Mesenchymal stem cell (in vitro differentiated cells and primary cell): ENCODE data around the gene NGEF.
A peak's percentile ranks its signal among the peaks of the same experiment; 100 is the strongest.

Experiments
- DNase-seq: peaks from one replicate; pipeline ENCODE4 v3.0.0-alpha.2; 2013
- H2AFZ ChIP-seq: one replicate; pipeline ENCODE4 v1.6.1; 2013; ENCODE audit warnings: low read depth, mild to moderate bottlenecking, control low read depth, inconsistent platforms, low read length, moderate library complexity
- H2AK5ac ChIP-seq: 2 replicates; pipeline ENCODE4 v1.6.1; 2013; ENCODE audit warnings: low read length, moderate library complexity, mild to moderate bottlenecking, inconsistent platforms; ENCODE audit not compliant: severe bottlenecking
- H2BK120ac ChIP-seq: one replicate; pipeline ENCODE4 v1.6.1; 2013; ENCODE audit warnings: low read depth, mild to moderate bottlenecking, inconsistent platforms, low read length, moderate library complexity
- H2BK12ac ChIP-seq, 2 experiments: one replicate each; pipeline ENCODE4 v1.6.1; 2013; ENCODE audit warnings: inconsistent platforms in 2 of 2, low read length in 2 of 2, mild to moderate bottlenecking in 2 of 2, moderate library complexity in 2 of 2, control low read depth in 1 of 2
- H2BK15ac ChIP-seq: one replicate; pipeline ENCODE4 v1.6.1; 2013; ENCODE audit warnings: mild to moderate bottlenecking, low read depth, inconsistent platforms; ENCODE audit not compliant: poor library complexity, severe bottlenecking
- H2BK5ac ChIP-seq: 2 replicates; pipeline ENCODE4 v1.6.1; 2013; ENCODE audit warnings: low read depth, mild to moderate bottlenecking, low read length, control low read depth, inconsistent platforms; ENCODE audit not compliant: poor library complexity, severe bottlenecking
- H3K14ac ChIP-seq, 2 experiments: one replicate each; pipeline ENCODE4 v1.6.1; 2013; ENCODE audit warnings: inconsistent platforms in 2 of 2, low read length in 2 of 2, control low read depth in 1 of 2, mild to moderate bottlenecking in 1 of 2, moderate library complexity in 1 of 2
- H3K18ac ChIP-seq, 2 experiments: one replicate each; pipeline ENCODE4 v1.6.1; 2013; ENCODE audit warnings: inconsistent platforms in 2 of 2, low read length in 2 of 2, control low read depth in 1 of 2, low read depth in 1 of 2, mild to moderate bottlenecking in 1 of 2
- H3K23ac ChIP-seq, 2 experiments: one replicate each; pipeline ENCODE4 v1.6.1; 2013; ENCODE audit warnings: inconsistent platforms in 2 of 2, low read length in 2 of 2, mild to moderate bottlenecking in 2 of 2, moderate library complexity in 2 of 2, control low read depth in 1 of 2
- H3K27ac ChIP-seq: 2 replicates; pipeline ENCODE4 v1.5.1; 2013; ENCODE audit warnings: mild to moderate bottlenecking, moderate library complexity, low read length, control low read depth, inconsistent platforms; ENCODE audit not compliant: poor library complexity, severe bottlenecking
- H3K27me3 ChIP-seq, 2 experiments: 2 replicates each; pipeline versions ENCODE4 v1.6.1 to v1.7.0; 2013; ENCODE audit warnings: low read length in 2 of 2, mild to moderate bottlenecking in 2 of 2, moderate library complexity in 2 of 2, control low read depth in 1 of 2, inconsistent platforms in 1 of 2; ENCODE audit not compliant: control insufficient read depth in 1 of 2, insufficient read depth in 1 of 2
- H3K36me3 ChIP-seq, 2 experiments: 2 replicates each; pipeline versions ENCODE4 v1.6.1 to v1.7.0; 2013; ENCODE audit warnings: low read length in 2 of 2, control low read depth in 1 of 2, inconsistent platforms in 1 of 2, low read depth in 1 of 2, mild to moderate bottlenecking in 1 of 2; ENCODE audit not compliant: insufficient read depth in 2 of 2, control insufficient read depth in 1 of 2
- H3K4ac ChIP-seq, 2 experiments: one replicate each; pipeline ENCODE4 v1.6.1; 2013; ENCODE audit warnings: inconsistent platforms in 2 of 2, low read length in 2 of 2, mild to moderate bottlenecking in 2 of 2, moderate library complexity in 2 of 2, control low read depth in 1 of 2, low read depth in 1 of 2
- H3K4me1 ChIP-seq: 2 replicates; pipeline ENCODE4 v1.6.1; 2013; ENCODE audit warnings: low read depth, low read length, control low read depth; ENCODE audit not compliant: control insufficient read depth, insufficient read depth
- H3K4me2 ChIP-seq: 2 replicates; pipeline ENCODE4 v1.6.1; 2013; ENCODE audit warnings: low read length, mild to moderate bottlenecking, inconsistent platforms; ENCODE audit not compliant: poor library complexity, severe bottlenecking
- H3K4me3 ChIP-seq, 2 experiments: 2 replicates each; pipeline versions ENCODE4 v1.5.1 to v1.7.0; 2013; ENCODE audit warnings: low read length in 2 of 2, mild to moderate bottlenecking in 2 of 2, control low read depth in 1 of 2, low read depth in 1 of 2; ENCODE audit not compliant: insufficient read depth in 1 of 2
- H3K79me1 ChIP-seq: replicated peaks from 2 replicates; pipeline ENCODE4 v1.6.1; 2013; ENCODE audit warnings: mild to moderate bottlenecking, control low read depth, low read length, inconsistent platforms; ENCODE audit not compliant: poor library complexity, severe bottlenecking
- H3K9ac ChIP-seq: 2 replicates; pipeline ENCODE4 v1.7.0; 2013; ENCODE audit warnings: mild to moderate bottlenecking, low read length, moderate library complexity
- H3K9me3 ChIP-seq: 2 replicates; pipeline ENCODE4 v1.7.0; 2013; ENCODE audit warnings: mild to moderate bottlenecking, low read length; ENCODE audit not compliant: control insufficient read depth
- H4K8ac ChIP-seq: one replicate; pipeline ENCODE4 v1.6.1; 2013; ENCODE audit warnings: inconsistent platforms, mild to moderate bottlenecking, low read length, moderate library complexity
- H4K91ac ChIP-seq: one replicate; pipeline ENCODE4 v1.6.1; 2013; ENCODE audit warnings: mild to moderate bottlenecking, low read length, inconsistent platforms
- WGBS: methylation state at CpG from one replicate; pipeline ENCODE4 v1.1.7; 2013; ENCODE audit warnings: mixed read lengths; 5-methylcytosine and 5-hydroxymethylcytosine counted together

Gene NGEF

GRCh38 chr2:232861353-232861752 is 151.7 kb downstream of the NGEF start:
- H2BK12ac ChIP-seq = no peak overlapping the region
- no peak overlapping the region for H2AFZ ChIP-seq
- H2BK5ac ChIP-seq = no peak overlapping the region
- no peak overlapping the region for H3K4me2 ChIP-seq
- no peak overlapping the region for H3K4me3 ChIP-seq
- H3K36me3 ChIP-seq = peaks cover 27 to 65% of the 10 kb centered on the region in 2 experiments
- H2BK120ac ChIP-seq = no peak overlapping the region
- no peak overlapping the region for H2BK15ac ChIP-seq
- H3K23ac ChIP-seq = no peak overlapping the region
- peaks cover 20% of the 10 kb centered on the region for H3K79me1 ChIP-seq
- no peaks in the 10 kb centered on the region for H3K9me3 ChIP-seq
- no peak overlapping the region for H3K27ac ChIP-seq
- H3K14ac ChIP-seq = no peak overlapping the region
- DNase-seq = no peak
- H3K4me1 ChIP-seq = peaks cover 22% of the 10 kb centered on the region
- H3K9ac ChIP-seq = no peak overlapping the region
- WGBS = 96% methylated on average over 4 of the region's 5 CpGs
- no peak overlapping the region for H3K18ac ChIP-seq
- H3K27me3 ChIP-seq = no peaks in the 10 kb centered on the region
- no peak overlapping the region for H3K4ac ChIP-seq
- H4K91ac ChIP-seq = no peak overlapping the region
- no peak overlapping the region for H4K8ac ChIP-seq
- peak overlapping the region; percentile 54 for H2AK5ac ChIP-seq

GRCh38 chr2:232860593-232861241 is 152.3 kb downstream of the NGEF start:
- Histone ChIP-seq H2BK5ac (no peak overlapping the region), H4K91ac (no peak overlapping the region), H3K27ac (peak overlapping the region; percentile 73), H3K9ac (no peak overlapping the region), H2BK120ac (no peak overlapping the region), H2AFZ (no peak overlapping the region), H4K8ac (no peak overlapping the region), H3K23ac (no peak overlapping the region), H3K36me3 (peaks cover 28 to 69% of the 10 kb centered on the region in 2 experiments), H3K4me3 (no peak overlapping the region), H3K4me2 (peak overlapping the region; percentile 30), H2BK12ac (no peak overlapping the region), H3K4me1 (peaks cover 22% of the 10 kb centered on the region), H2AK5ac (peak overlapping the region; percentile 58), H2BK15ac (no peak overlapping the region), H3K27me3 (no peaks in the 10 kb centered on the region), H3K18ac (no peak overlapping the region), H3K79me1 (peaks cover 20% of the 10 kb centered on the region), H3K14ac (no peak overlapping the region), H3K9me3 (no peaks in the 10 kb centered on the region), H3K4ac (no peak overlapping the region)
- no peak for DNase-seq
- 93% methylated on average over 9 of the region's 9 CpGs for WGBS

DNA sequence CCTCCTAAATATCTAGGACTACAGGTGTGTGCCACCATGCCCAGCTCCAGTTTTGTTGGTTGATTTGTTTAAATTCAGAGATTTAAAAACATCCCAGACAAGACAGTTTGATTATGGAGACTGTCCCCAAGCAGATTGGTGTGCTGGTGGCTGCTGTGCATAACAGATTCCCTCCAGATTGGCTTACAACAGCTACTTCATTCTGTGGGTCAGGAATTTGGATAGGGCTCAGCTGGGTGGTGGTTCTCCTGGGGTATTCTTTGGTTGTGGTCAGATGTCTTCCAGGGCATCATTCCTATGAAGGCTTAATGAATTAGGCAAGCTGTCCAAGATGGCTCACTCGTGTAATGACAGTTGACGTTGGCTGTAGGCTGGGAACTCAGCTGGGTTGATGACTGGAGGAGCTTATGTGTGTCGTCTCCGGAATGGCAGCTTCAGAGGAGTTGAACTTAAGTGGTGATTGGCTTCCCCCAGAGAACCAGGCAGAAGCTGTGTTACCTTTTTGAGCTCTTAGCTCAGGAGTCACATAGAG is 153.6 kb downstream of the NGEF start:
- no peak overlapping the region for H2AFZ ChIP-seq
- no peak overlapping the region for H3K18ac ChIP-seq
- H3K4me3 ChIP-seq = no peak overlapping the region
- H3K4ac ChIP-seq = no peak overlapping the region
- no peak overlapping the region for H2BK15ac ChIP-seq
- H3K27me3 ChIP-seq = no peaks in the 10 kb centered on the region
- H2AK5ac ChIP-seq = peak overlapping the region; percentile 80
- WGBS = 95% methylated on average over 4 of the region's 4 CpGs
- no peak overlapping the region for H3K27ac ChIP-seq
- H2BK5ac ChIP-seq = no peak overlapping the region
- DNase-seq = no peak
- H3K4me1 ChIP-seq = peaks cover 25% of the 10 kb centered on the region
- no peaks in the 10 kb centered on the region for H3K9me3 ChIP-seq
- no peak overlapping the region for H2BK120ac ChIP-seq
- H3K79me1 ChIP-seq = peaks cover 22% of the 10 kb centered on the region
- H4K91ac ChIP-seq = no peak overlapping the region
- no peak overlapping the region for H2BK12ac ChIP-seq
- H4K8ac ChIP-seq = peak overlapping the region; percentile 37
- H3K14ac ChIP-seq = no peak overlapping the region
- H3K23ac ChIP-seq = no peak overlapping the region
- H3K9ac ChIP-seq = no peak overlapping the region
- H3K4me2 ChIP-seq = no peak overlapping the region
- H3K36me3 ChIP-seq = peaks cover 28 to 72% of the 10 kb centered on the region in 2 experiments

DNA sequence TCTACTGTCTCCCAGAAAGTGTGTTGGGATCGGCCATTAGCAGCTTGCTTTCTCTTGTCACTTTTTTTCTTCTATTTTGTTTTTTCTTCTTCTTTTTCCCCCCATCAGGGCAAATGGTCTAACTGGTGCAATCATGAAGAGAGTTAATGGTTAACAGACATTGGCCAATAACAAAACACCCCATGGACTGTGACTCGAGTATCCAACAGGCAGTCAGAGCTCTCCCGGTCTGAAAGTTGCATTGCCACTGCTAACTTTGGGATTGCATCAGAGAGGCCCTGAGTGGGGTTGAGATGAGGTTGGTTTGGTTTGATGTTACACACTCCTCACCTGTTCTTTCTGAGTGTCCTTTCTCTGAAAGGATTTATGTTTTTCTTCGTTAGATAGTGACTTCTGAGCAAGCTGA is 155.9 kb downstream of the NGEF start:
- 94% methylated on average over 3 of the region's 4 CpGs for WGBS
- peak overlapping the region; percentile 37 for H3K4me2 ChIP-seq
- no peak for DNase-seq
- no peak overlapping the region for H3K4me3 ChIP-seq
- no peak overlapping the region for H2BK5ac ChIP-seq
- H3K14ac ChIP-seq = no peak overlapping the region
- no peak overlapping the region for H4K91ac ChIP-seq
- peak overlapping the region; percentile 94 for H3K27ac ChIP-seq
- H3K9me3 ChIP-seq = no peaks in the 10 kb centered on the region
- no peak overlapping the region for H3K23ac ChIP-seq
- no peak overlapping the region for H3K4ac ChIP-seq
- no peak overlapping the region for H4K8ac ChIP-seq
- H2AK5ac ChIP-seq = peak overlapping the region; percentile 36
- no peak overlapping the region for H3K18ac ChIP-seq
- H3K27me3 ChIP-seq = no peaks in the 10 kb centered on the region
- no peak overlapping the region for H2BK120ac ChIP-seq
- H2BK12ac ChIP-seq = no peak overlapping the region
- no peak overlapping the region for H3K9ac ChIP-seq
- peaks cover 16% of the 10 kb centered on the region for H3K79me1 ChIP-seq
- no peak overlapping the region for H2AFZ ChIP-seq
- peaks cover 26 to 67% of the 10 kb centered on the region in 2 experiments for H3K36me3 ChIP-seq
- H3K4me1 ChIP-seq = peaks cover 29% of the 10 kb centered on the region
- no peak overlapping the region for H2BK15ac ChIP-seq
